CMK (cell line): ENCODE data around the gene WDR54.

Experiments used
- DNase-seq: peaks from one replicate; pipeline ENCODE4 v3.0.0-alpha.2; 2010; ENCODE audit warnings: low read depth

The WDR54 gene

GRCh38 chr2:74421221-74421870 is at the start of gene WDR54, which contains the start of gene C2orf81:
Gene WDR54 (plus strand): TSS chr2:74421730. CDS start chr2:74422154, 424 bp downstream.
Gene C2orf81 (minus strand): TSS chr2:74421619. CDS start chr2:74421560, 59 bp downstream.
- peak; percentile 78 for DNase-seq

GRCh38 chr2:74372674-74373073 is 48.9 kb upstream of the WDR54 start:
- DNase-seq = no peak

GRCh38 chr2:74373221-74373676 is 48.3 kb upstream of the WDR54 start:
- DNase-seq = no peak

- DNase-seq = no peak
These were observed 47.5 kb upstream of the WDR54 start for GRCh38 chr2:74373985-74374384.

GRCh38 chr2:74374509-74375205 is 46.9 kb upstream of the WDR54 start:
- no peak for DNase-seq

- peak; percentile 9 for DNase-seq
These were observed 45.7 kb upstream of the WDR54 start for GRCh38 chr2:74375838-74376237.

GRCh38 chr2:74378007-74378406 is 43.5 kb upstream of the WDR54 start:
- DNase-seq = no peak

GRCh38 chr2:74379851-74380789 is 41.4 kb upstream of the WDR54 start, which contains the start of gene DCTN1:
Gene DCTN1 (minus strand): TSS chr2:74380311. CDS start chr2:74380037, 274 bp downstream.
- DNase-seq = no peak

- DNase-seq = no peak
These were observed 39.8 kb upstream of the WDR54 start for GRCh38 chr2:74381751-74382150.

- DNase-seq = no peak
These were observed 38.3 kb upstream of the WDR54 start for GRCh38 chr2:74383254-74383653.

GRCh38 chr2:74384051-74384450 is 37.5 kb upstream of the WDR54 start:
- no peak for DNase-seq

- peak; percentile 36 for DNase-seq
These were observed 36.1 kb upstream of the WDR54 start for GRCh38 chr2:74385396-74385795.

- no peak for DNase-seq
These were observed 34.2 kb upstream of the WDR54 start for GRCh38 chr2:74387346-74387745.

GRCh38 chr2:74390606-74391005 is 30.9 kb upstream of the WDR54 start:
- DNase-seq = no peak

- DNase-seq = peak; percentile 12
These were observed 30.3 kb upstream of the WDR54 start for GRCh38 chr2:74391209-74391579.

GRCh38 chr2:74391580-74392448 is 29.7 kb upstream of the WDR54 start:
- peak; percentile 85 for DNase-seq

GRCh38 chr2:74392449-74392743 is 29.1 kb upstream of the WDR54 start:
- no peak for DNase-seq

GRCh38 chr2:74393525-74393924 is 28.0 kb upstream of the WDR54 start:
- DNase-seq = no peak

- DNase-seq = no peak
These were observed 25.4 kb upstream of the WDR54 start for GRCh38 chr2:74396149-74396548.

- peak; percentile 24 for DNase-seq
These were observed 21.7 kb upstream of the WDR54 start for GRCh38 chr2:74399785-74400184.

- no peak for DNase-seq
These were observed 19.6 kb upstream of the WDR54 start for GRCh38 chr2:74401891-74402290.

- no peak for DNase-seq
These were observed 15.5 kb upstream of the WDR54 start for GRCh38 chr2:74406035-74406434.
